ENCODE data around the gene TMEM250.

The TMEM250 gene

GRCh38 chr9:136131629-136132511 lies 13.2 kb upstream of the TMEM250 start:
- no peak for FAIRE-seq

GRCh38 chr9:136129176-136129575 lies 10.5 kb upstream of the TMEM250 start:
- FAIRE-seq = no peak

GRCh38 chr9:136128436-136128835 lies 9.8 kb upstream of the TMEM250 start:
- FAIRE-seq = no peak

GRCh38 chr9:136127313-136127712 lies 8.6 kb upstream of the TMEM250 start:
- no peak for FAIRE-seq

- no peak for FAIRE-seq
Measured at GRCh38 chr9:136124976-136125692, 6.5 kb upstream of the TMEM250 start.

- FAIRE-seq = no peak
Measured at GRCh38 chr9:136122425-136123383, 4.0 kb upstream of the TMEM250 start.

GRCh38 chr9:136121801-136122200 lies 3.1 kb upstream of the TMEM250 start:
- no peak for FAIRE-seq

- no peak for FAIRE-seq
Measured at GRCh38 chr9:136120438-136120844, 1.8 kb upstream of the TMEM250 start.

- FAIRE-seq = no peak
Measured at GRCh38 chr9:136119883-136120393, 1.3 kb upstream of the TMEM250 start.

- no peak for FAIRE-seq
Measured at GRCh38 chr9:136119061-136119882, 597 bp upstream of the TMEM250 start.

GRCh38 chr9:136117916-136118319 lies 757 bp downstream of the TMEM250 start:
- FAIRE-seq = no peak

- FAIRE-seq = no peak
Measured at GRCh38 chr9:136117291-136117915, 1.3 kb downstream of the TMEM250 start.

- FAIRE-seq = no peak
Measured at GRCh38 chr9:136116360-136117098, 2.1 kb downstream of the TMEM250 start.

- FAIRE-seq = no peak
Measured at GRCh38 chr9:136115641-136116359, 2.9 kb downstream of the TMEM250 start.

- FAIRE-seq = no peak
Measured at GRCh38 chr9:136115206-136115605, 3.5 kb downstream of the TMEM250 start.

GRCh38 chr9:136114610-136115009 lies 4.1 kb downstream of the TMEM250 start:
- FAIRE-seq = no peak

- no peak for FAIRE-seq
Measured at GRCh38 chr9:136112541-136112940, 6.1 kb downstream of the TMEM250 start.

GRCh38 chr9:136111910-136112309 lies 6.8 kb downstream of the TMEM250 start:
- no peak for FAIRE-seq

- FAIRE-seq = no peak
Measured at GRCh38 chr9:136111190-136111589, 7.5 kb downstream of the TMEM250 start.
